GM19328 (cell line): Measurements from ENCODE around the gene AGBL4.
"Not testable (repeated sequence)": the region's sequence is repeated elsewhere in the genome, so short reads cannot be mapped to it uniquely, and the experiment has no call there.

Source experiments
- ATAC-seq: cut with Tn5 transposase; IDR thresholded peaks from one replicate; pipeline ENCODE4 v1.9.1; 2021; ENCODE audit warnings: mild to moderate bottlenecking, moderate library complexity; ENCODE audit not compliant: unreplicated experiment

Gene AGBL4

DNA sequence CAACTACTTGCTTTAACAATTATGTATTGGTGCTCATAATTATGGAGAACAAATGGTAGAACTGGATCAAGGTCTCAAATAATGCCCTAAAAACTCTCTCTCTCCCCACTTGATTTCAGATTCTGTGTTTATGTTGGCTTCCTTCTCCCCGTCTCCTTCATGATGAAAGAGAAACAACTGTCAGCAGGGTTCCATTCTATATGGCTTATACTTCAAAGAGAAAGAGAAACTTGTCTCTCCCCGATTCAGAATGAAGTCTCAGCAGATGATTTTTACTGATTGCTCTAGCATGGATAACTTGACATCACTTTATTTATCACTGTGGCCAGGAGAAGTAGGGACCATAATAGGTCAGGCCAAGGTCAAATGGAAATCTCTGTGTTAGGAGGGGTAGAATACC is 575.6 kb downstream of the AGBL4 start:
- no peak for ATAC-seq

DNA sequence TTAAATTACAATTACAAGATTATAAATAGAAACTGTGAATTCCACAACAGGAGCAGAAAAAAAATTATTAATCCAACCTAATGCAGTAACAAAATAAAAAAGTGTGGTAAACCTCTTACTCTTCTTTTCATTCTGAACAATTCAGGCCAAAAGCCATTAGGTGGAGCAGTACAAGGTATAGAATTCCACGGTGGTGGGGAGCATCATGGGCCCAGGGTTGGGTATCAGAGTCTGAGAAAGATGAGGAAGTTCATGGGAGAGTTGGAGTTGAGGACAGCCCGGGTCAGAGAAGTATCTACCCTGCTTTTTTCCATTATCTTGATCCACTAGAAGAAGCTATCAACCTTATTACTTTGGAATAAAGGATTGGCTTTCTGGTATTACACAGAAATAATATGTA is 586.9 kb downstream of the AGBL4 start:
- ATAC-seq = no peak

DNA sequence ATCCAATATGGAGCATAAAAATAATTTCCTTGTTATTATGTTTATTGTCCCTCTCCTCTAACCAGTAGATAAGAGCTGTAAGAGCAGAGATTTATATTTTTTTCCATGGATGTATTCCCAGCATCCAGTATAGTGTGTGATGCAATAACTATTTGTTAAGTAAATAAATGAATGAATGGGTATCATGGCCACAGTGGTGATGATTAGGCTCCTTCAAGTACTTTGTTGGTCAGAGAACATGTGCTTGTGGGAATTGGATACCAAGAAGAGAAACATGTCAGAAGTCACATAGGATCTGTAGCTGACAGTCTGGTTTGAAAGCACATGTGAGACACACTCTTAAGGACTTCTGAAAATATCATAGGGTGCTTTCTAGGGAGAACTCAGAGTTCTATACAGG is 588.5 kb downstream of the AGBL4 start:
- ATAC-seq = no peak

DNA sequence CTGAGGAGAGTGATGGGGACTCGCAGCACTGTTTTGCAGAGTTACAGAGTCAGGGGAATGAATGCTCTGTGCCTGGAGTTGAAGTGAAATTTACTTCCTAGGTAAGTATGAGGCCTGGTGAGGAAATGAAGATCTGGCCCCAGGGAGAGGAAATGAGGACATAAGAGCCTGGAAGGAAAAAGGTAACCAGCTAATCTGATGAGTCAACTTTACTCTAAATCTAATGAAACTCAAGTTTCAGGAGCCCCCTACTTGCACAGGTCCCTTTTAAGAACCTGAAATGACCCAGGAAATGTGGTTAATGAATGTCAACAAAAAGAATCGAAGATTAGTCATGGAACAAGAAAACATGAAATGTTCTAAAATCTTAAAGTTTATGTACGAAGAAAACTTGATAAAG is 599.0 kb downstream of the AGBL4 start:
- ATAC-seq = no peak

DNA sequence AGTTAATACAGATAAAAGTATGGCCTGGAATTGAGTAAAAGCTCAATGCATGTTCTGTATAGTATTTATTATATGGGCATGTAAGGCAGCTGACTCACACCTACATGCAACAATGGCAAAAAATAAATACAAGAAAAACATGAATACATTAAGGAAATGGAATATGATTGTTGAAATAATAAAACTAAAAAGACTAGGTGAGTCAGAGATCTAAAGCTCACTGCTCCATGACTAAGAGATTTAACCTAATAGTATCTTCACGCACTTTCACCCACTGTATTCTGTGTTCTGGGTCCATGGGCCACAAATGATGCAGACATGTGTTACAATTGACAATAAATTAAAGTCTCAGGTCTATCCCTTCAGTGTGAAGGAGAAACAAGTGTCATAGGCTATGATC is 607.0 kb downstream of the AGBL4 start:
- no peak for ATAC-seq

DNA sequence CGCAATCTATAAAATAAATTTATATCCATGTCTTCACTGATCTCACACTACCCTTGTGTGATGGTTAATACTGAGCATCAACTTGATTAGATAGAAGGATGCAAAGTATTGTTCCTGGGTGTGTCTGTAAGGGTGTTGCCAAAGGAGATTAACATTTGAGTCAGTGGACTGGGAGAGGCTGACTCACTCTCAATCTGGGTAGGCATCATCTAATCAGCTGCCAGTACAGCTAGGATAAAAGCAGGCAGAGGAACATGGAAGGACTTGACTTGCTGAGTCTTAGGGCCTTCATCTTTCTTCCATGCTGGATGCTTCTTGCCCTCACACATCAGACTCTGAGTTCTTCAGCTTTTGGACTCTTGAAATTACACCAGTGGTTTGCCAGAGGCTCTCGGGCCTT is 615.4 kb downstream of the AGBL4 start:
- ATAC-seq = no peak

DNA sequence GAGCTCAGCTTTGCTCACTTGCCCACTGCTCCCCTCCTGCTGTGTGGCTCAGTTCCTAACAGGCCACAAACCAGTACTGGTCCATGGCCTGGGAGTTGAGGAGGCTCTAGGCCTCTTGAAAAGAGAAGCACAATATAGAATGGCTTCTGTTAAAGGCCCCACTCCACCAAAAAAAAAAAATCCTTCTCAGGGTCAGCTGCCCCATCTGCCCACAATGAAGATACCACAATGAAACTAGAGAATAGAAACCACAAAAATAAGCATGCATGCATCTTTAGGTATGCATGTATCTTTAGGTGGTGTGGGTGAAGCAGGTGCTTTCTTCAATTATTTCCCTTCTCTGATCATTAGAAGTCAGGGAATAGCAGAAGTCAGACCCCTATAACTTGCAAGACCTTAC is 626.7 kb downstream of the AGBL4 start:
- ATAC-seq = no peak

DNA sequence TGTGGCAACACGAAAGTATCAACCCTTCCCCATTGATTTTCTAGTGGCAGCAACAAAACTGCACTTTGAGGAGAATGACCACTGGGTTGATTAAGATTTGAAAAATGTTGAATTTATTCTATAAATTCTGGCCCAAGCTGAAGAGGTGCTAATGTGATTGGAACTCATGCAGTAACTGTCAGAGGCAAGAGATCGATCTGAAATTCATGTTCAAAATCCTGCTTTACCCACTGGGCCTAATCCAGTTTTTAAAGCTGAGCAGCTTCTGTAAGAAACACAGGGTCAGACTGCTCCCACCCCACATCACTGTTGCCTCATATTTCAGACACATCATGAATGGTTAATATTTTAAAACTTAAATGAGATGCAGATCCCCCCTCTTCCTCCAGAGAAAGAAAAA is 629.6 kb downstream of the AGBL4 start:
- no peak for ATAC-seq

DNA sequence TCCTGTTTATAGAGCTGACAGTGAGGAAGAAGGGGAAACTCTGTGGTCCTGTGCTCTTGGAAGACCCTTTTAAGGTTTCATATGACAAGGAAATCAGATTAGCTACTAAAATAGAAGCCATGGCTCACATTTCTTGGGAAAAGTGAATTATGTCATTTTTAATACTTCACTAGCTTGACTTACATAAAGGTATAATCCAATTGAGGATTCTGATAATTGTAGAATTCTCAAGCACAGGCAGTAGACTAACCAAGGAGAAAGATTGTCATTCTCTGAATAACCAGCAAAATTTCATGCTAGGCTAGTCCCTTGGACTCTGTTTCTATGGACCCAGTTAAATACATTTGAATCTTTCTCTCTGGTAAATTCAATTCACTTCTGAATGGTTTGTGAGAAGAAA is 634.1 kb downstream of the AGBL4 start:
- no peak for ATAC-seq

DNA sequence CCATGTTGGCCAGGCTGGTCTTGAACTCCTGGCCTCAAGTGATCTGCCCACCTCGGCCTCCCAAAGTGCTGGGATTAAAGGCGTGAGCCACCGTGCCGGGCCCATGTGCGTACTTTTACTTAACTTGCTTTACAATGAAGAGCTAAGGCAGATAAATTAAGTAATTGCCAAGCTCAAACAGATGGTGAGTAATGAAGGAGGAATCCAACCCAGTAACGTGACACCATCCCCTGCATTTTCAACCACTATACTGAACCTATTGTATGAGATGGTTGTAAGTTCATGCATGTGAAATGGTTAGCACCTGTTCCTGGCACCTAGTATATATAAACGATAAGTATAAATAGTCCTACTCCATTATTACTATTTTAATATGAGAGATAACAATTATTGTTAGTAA is 659.1 kb downstream of the AGBL4 start:
- no peak for ATAC-seq

DNA sequence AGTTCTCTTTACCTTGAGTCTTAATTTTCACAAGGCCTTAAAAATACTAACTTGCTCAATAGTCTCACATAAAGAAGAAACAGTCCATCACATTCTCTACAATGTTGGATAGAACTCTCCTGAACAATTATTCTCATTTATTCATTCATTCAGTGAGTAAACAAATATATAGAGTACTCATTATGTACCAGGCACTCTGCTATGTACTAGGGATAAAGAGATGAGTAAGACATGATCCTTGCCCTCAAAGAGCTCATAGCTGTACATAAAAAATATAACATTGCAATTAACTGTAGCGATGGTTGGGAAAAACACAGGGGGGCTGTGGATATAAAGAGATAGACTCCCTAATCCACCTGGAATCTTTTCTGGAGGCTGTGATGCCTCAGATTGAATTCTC is 660.1 kb downstream of the AGBL4 start:
- ATAC-seq = no peak

DNA sequence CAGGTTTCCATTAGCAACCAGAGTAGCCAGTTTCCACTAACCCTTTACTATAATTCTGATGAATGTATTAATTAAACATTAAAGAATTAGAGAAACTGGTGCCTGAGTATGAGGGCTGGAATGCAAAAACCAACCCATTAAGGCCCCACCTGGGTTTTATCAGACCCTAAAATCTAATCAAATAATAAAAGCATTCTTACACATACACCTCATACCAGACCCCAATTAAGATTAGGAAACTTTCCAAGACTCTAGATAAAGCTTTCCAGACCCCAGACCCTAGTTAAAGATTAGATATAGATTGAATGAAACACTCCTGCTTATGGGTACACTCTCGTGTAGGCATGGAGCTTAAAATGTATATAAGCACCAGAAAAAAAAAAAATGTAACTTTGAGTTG is 665.7 kb downstream of the AGBL4 start:
- no peak for ATAC-seq

DNA sequence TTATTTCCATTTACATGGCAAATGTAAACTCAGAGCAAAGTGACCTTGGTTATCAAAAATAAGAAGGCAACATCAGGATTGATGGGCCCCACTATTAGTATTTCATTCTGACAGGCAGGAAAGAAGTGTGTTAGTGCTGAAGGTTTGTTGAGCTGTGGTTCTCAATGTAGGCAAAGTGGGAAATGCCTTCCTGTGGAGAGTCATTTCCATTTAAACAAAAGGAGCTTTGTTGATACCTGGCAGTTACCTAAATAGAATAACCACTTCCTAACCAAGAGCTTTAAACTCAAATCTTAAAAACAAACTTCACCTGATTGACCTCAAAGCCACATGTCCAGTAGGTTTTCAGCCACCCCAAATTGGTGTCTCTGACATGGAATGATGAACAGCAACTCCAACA is 667.2 kb downstream of the AGBL4 start:
- no peak for ATAC-seq

DNA sequence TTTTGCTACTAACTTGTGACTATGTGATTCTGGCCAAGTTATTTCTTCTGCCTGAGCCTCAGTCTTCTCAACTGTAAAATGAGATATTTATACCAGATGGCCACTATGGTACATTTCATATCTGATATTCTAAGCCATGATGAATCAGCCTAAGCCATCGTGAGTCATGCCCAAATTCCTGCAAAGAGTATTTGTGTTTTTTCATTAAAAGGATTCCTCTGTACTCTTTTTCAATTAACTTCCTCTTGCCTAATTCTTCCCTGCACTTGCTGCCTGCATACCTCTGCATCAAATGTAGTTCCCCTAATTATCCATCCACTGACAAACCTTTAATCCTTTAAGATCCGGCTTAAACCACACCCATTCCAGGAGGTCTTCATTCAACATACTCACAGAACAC is 672.0 kb downstream of the AGBL4 start:
- no peak for ATAC-seq

DNA sequence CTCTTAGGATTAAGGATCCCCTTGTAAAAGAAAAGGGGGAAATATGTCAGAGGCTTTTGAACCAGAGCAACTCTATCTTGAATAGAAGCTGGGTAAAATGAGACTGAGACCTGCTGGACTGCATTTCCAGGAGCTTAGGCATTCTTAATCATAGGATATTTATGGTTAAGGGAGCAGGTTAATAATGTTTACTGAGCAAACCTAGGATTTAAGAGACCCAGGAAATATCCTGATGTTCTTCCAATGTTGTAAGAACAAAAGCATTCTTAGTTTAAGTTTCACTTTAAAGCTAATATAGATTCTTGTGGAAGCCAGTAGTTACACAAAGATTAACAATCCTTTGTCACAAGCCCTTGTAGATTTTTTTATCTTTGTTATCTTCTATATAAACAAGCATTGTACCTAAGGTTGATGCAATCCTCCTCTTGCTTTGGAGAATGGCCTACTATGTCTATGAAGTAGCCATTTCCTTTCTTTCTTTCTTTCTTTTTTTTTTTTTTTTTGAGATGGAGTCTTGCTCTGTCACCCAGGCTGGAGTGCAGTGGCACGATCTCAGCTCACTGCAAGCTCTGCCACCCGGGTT is 676.9 kb downstream of the AGBL4 start:
- no peak for ATAC-seq

DNA sequence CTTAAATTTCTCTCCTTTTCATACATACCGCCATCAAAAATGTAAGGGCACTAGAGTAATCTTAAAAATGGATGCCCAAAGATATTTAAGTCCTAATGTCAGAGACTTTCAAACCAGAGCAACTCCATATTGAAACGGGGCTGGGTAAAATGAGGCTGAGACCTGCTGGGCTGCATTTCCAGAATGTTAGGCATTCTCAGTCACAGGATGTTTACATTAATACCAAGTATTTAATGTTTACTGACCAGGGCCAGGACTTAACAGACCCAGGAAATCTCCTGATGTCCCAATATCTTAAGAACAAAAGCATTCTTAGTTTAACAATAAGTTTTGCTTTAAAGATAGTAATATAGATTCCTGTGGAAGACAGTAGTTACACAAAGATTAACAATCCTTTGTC is 683.2 kb downstream of the AGBL4 start:
- no peak for ATAC-seq

DNA sequence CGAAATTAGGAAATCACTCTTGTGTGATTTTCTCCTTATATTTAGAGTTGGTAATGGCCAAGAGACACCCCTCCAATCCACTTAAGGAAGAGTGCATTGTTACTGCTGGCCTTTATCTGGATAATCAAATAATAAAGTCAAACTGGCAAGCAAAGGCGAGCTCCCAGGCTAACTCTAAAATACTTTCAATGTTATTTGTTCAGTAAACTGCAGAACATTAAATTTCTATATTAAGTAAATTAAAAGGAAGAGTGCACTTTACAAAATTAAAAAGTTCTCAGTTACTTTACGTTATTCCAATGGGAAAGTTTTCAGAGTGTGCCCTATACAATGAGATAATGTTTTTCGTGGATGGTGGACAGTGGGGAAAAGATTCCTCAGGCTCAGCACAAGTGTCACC is 684.7 kb downstream of the AGBL4 start:
- ATAC-seq = no peak

DNA sequence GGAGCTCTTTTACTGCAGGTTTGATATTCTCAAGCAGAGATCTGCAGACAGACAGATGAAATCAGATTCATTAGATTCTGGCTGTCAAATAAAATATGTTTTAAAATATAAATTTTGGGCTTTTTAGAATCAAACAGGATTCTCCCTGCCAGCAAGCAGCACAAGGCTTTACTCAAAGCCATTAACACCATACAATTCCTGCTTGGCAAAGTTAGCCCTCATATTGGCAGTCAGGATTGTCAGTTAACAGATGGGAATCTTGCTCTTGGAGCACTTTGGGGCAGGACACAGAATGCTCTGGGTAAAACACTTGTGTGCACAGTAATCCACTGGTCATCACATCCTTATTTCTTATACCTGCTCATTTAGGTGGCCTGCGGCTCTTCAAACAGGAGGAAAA is 686.5 kb downstream of the AGBL4 start:
- no peak for ATAC-seq

DNA sequence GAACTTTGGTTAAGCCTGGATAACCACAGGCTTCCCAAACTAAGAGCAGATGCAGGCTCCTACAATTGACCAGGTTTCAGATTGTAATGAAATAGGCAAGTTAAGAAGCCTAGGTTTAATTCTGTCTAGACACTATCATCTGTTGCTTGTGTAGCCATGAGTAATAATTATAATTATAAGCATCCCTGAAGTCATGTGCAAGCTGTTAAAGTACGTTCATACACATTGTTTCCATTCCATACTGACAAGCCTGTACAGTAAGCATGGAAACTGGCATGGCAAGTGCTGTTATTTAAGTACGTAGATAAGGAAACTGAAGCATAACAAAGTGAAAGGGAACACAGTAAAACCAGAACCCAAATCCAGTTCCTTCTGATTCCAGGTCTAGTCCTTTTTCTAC is 689.8 kb downstream of the AGBL4 start:
- ATAC-seq = no peak

DNA sequence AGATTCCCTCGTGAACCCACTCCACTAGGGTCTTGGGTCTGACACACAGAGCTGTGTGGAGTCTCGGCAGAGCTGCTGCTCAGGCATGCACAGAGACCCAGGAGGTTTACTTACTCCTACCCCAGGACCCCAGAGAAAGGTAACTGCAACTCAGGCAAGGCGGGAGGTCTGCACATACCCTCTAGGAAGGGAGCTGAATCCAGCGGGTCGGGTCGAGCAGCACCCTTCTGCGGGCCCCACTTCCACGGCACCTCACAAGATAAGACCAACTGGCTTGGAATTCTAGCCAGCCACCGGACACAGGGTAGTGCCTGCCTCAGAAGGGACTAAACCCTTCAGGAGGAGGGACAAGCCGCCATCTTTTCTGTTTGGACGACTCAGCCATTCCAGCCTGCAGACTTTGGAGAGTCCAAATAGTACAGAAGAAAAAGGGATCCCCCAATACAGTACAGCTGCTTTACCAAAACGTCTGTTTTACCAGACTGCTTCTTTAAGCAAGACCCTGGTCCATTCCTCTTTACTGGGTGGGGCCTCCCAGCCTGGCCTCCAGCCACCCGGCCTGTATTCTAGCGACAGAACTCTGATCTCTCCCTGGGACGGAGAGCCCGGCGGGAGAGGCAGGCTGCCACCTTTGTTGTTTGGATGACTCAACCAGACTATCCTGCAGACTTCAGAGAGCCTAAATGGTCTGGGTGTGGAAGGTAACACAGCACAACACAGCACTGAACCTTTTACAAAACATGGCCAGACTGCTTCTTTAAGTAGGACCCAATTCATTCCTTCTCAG is 692.5 kb downstream of the AGBL4 start:
- no peak for ATAC-seq

DNA sequence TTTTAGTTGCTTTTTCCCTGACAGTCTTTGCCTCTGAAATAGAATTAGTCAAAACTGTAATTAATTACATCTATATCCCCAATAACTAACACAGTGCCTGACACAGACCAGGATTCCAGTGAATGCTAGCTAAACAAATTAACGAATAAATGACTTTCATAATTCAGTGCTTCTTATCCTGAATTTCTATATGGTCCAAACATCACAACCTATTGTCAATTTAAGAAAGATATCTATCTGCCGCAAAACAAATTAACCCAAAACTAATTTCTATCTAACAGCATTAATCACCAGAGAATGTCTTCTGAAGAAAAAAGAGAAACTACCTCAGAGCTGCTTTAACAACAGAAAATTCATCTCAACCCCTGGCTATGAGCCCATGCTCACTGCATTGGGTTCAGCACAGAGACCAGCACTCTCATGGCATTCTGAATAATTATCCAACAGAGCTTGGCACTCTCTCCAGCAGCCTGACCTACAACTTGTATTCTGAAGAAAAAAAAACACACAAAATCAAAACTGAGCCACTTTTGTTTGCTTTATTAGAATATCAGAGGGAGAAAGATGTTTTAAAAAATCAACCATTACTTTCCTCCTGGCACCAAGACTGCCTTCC is 699.7 kb downstream of the AGBL4 start:
- ATAC-seq = no peak

DNA sequence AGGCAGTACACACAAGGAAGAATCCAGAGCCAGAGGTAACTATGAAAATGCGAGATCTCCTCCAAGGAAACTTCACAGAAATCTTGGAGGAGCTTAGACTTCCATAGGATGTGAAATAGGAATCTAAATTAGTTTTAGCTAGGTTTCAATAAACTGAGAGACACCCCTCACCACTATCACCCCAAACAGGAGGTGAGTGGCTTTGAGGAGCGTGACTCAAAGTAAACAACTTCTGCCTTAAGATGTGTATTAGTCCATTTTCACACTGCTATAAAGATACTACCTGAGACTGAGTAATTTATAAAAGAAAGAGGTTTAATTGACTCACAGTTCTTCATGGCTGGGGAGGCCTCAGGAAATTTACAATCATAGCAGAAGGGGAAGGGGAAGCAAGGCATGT is 703.3 kb downstream of the AGBL4 start:
- ATAC-seq = not testable (repeated sequence)
